SK-N-SH treated with all-trans-retinoic acid at 6 μM for 48 hours (cell line): ENCODE results near the gene IFI30.

ENCODE experiments used
- ATAC-seq: fragments of 200-7000 bp; cut with Tn5 transposase; 3 replicates; pipeline ENCODE4 v1.9.1; 2020; ENCODE audit warnings: mild to moderate bottlenecking, moderate library complexity
- ARNTL ChIP-seq: fragments of 450-650 bp; formaldehyde crosslinking; IDR thresholded peaks from 2 replicates; pipeline ENCODE4 v1.5.0; 2020; ENCODE audit warnings: low read depth, mild to moderate bottlenecking, moderate library complexity, borderline replicate concordance
- BACH2 ChIP-seq: fragments of 250-450 bp; sonication (Bioruptor Pico); IDR thresholded peaks from 2 replicates; pipeline ENCODE4 v1.9.0; 2021; ENCODE audit warnings: mild to moderate bottlenecking, borderline replicate concordance
- ESRRG ChIP-seq: fragments of 250-450 bp; sonication (Bioruptor Pico); IDR thresholded peaks from 2 replicates; pipeline ENCODE4 v1.6.1; 2021; ENCODE audit warnings: mild to moderate bottlenecking
- GLIS3 ChIP-seq: fragments of 250-450 bp; sonication (Bioruptor Pico); IDR thresholded peaks from 2 replicates; pipeline ENCODE4 v1.5.0; 2020; ENCODE audit warnings: mild to moderate bottlenecking, moderate library complexity
- ISL1 ChIP-seq: fragments of 250-450 bp; sonication (Bioruptor Pico); IDR thresholded peaks from 2 replicates; pipeline ENCODE4 v2.1.2; 2022; ENCODE audit warnings: mild to moderate bottlenecking, moderate library complexity
- OSR1 ChIP-seq: fragments of 250-450 bp; sonication (Bioruptor Pico); IDR thresholded peaks from 2 replicates; pipeline ENCODE4 v1.8.0; 2022; ENCODE audit warnings: moderate library complexity, mild to moderate bottlenecking, inconsistent platforms
- PPARA ChIP-seq: fragments of 250-450 bp; sonication (Bioruptor Pico); IDR thresholded peaks from 2 replicates; pipeline ENCODE4 v1.5.0; 2020; ENCODE audit warnings: mild to moderate bottlenecking, borderline replicate concordance
- RARB ChIP-seq: fragments of 250-450 bp; sonication (Bioruptor Pico); IDR thresholded peaks from 2 replicates; pipeline ENCODE4 v1.8.0; 2021; ENCODE audit warnings: mild to moderate bottlenecking, moderate library complexity
- TCF4 ChIP-seq: fragments of 250-450 bp; sonication (Bioruptor Pico); IDR thresholded peaks from 2 replicates; pipeline ENCODE4 v1.8.0; 2021; ENCODE audit warnings: mild to moderate bottlenecking, moderate library complexity, borderline replicate concordance
- TOX ChIP-seq: fragments of 250-450 bp; sonication (Bioruptor Pico); IDR thresholded peaks from 2 replicates; pipeline ENCODE4 v1.8.0; 2021; ENCODE audit warnings: mild to moderate bottlenecking, moderate library complexity, borderline replicate concordance
- ZC3H10 ChIP-seq: fragments of 250-450 bp; sonication (Bioruptor Pico); IDR thresholded peaks from 2 replicates; pipeline ENCODE4 v1.5.1; 2021; ENCODE audit warnings: mild to moderate bottlenecking, moderate library complexity
- ZFP3 ChIP-seq: fragments of 250-450 bp; sonication (Bioruptor Pico); IDR thresholded peaks from 2 replicates; pipeline ENCODE4 v1.5.0; 2020; ENCODE audit warnings: mild to moderate bottlenecking, moderate library complexity
- ZFP30 ChIP-seq: fragments of 450-650 bp; formaldehyde crosslinking; IDR thresholded peaks from 2 replicates; pipeline ENCODE4 v1.5.0; 2022; ENCODE audit warnings: mild to moderate bottlenecking, moderate library complexity
- ZNF70 ChIP-seq: fragments of 450-650 bp; formaldehyde crosslinking; IDR thresholded peaks from 2 replicates; pipeline ENCODE4 v1.5.0; 2020; ENCODE audit warnings: mild to moderate bottlenecking, moderate library complexity
- ZNF8 ChIP-seq: fragments of 450-650 bp; formaldehyde crosslinking; IDR thresholded peaks from 2 replicates; pipeline ENCODE4 v1.5.0; 2020; ENCODE audit warnings: mild to moderate bottlenecking, moderate library complexity
- TF ChIP-seq, protein P1 (sequence below): fragments of 250-450 bp; sonication (Bioruptor Pico); IDR thresholded peaks from 2 replicates; pipeline ENCODE4 v1.5.1; 2021; ENCODE audit warnings: mild to moderate bottlenecking, moderate library complexity
- TF ChIP-seq, protein P2 (sequence below): fragments of 250-450 bp; sonication (Bioruptor Pico); IDR thresholded peaks from 2 replicates; pipeline ENCODE4 v1.5.0; 2020; ENCODE audit warnings: mild to moderate bottlenecking, moderate library complexity
- TF ChIP-seq, protein P3 (sequence below): fragments of 250-450 bp; sonication (Bioruptor Pico); IDR thresholded peaks from 2 replicates; pipeline ENCODE4 v1.8.0; 2020; ENCODE audit warnings: mild to moderate bottlenecking, moderate library complexity, borderline replicate concordance
- TF ChIP-seq, protein P4 (sequence below): fragments of 250-450 bp; sonication (Bioruptor Pico); IDR thresholded peaks from 2 replicates; pipeline ENCODE4 v1.8.0; 2021; ENCODE audit warnings: low read depth, mild to moderate bottlenecking, moderate library complexity, borderline replicate concordance

The IFI30 gene

DNA sequence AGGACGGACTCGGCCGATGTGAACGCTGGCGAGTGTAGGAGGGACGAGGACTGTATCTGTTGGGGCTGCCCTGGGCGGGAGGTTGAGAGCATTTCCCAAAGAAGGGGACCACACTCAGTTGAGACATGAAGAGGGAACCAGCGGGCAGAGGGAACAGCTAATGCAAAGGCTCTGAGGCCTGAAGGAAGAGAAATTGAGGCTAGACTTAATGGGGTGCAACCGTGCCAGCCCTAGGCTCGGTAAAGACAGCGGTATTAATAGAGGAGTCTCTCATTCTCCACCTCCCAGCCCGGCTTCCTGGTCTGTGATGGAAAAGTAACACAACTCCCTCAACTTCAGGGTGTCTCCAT is 20.5 kb downstream of the IFI30 start:
- no peak for ATAC-seq
- no peak for TF ChIP-seq OSR1
- TF ChIP-seq BACH2 (CRISPR knock-in tag), result no peak
- TF ChIP-seq TCF4, result no peak
- no peak for TF ChIP-seq ZNF70 (CRISPR knock-in tag)
- no peak for TF ChIP-seq PPARA (CRISPR knock-in tag)
- TF ChIP-seq GLIS3 (CRISPR knock-in tag), result no peak
- no peak for TF ChIP-seq ZC3H10 (CRISPR knock-in tag)
- no peak for TF ChIP-seq RARB
- no peak for TF ChIP-seq ZNF8 (CRISPR knock-in tag)
- TF ChIP-seq, protein P1, sequence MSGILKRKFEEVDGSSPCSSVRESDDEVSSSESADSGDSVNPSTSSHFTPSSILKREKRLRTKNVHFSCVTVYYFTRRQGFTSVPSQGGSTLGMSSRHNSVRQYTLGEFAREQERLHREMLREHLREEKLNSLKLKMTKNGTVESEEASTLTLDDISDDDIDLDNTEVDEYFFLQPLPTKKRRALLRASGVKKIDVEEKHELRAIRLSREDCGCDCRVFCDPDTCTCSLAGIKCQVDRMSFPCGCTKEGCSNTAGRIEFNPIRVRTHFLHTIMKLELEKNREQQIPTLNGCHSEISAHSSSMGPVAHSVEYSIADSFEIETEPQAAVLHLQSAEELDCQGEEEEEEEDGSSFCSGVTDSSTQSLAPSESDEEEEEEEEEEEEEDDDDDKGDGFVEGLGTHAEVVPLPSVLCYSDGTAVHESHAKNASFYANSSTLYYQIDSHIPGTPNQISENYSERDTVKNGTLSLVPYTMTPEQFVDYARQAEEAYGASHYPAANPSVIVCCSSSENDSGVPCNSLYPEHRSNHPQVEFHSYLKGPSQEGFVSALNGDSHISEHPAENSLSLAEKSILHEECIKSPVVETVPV (CRISPR knock-in tag), result no peak
- TF ChIP-seq, protein P2, sequence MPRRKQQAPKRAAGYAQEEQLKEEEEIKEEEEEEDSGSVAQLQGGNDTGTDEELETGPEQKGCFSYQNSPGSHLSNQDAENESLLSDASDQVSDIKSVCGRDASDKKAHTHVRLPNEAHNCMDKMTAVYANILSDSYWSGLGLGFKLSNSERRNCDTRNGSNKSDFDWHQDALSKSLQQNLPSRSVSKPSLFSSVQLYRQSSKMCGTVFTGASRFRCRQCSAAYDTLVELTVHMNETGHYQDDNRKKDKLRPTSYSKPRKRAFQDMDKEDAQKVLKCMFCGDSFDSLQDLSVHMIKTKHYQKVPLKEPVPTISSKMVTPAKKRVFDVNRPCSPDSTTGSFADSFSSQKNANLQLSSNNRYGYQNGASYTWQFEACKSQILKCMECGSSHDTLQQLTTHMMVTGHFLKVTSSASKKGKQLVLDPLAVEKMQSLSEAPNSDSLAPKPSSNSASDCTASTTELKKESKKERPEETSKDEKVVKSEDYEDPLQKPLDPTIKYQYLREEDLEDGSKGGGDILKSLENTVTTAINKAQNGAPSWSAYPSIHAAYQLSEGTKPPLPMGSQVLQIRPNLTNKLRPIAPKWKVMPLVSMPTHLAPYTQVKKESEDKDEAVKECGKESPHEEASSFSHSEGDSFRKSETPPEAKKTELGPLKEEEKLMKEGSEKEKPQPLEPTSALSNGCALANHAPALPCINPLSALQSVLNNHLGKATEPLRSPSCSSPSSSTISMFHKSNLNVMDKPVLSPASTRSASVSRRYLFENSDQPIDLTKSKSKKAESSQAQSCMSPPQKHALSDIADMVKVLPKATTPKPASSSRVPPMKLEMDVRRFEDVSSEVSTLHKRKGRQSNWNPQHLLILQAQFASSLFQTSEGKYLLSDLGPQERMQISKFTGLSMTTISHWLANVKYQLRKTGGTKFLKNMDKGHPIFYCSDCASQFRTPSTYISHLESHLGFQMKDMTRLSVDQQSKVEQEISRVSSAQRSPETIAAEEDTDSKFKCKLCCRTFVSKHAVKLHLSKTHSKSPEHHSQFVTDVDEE, result no peak
- TF ChIP-seq ESRRG (CRISPR knock-in tag), result no peak
- no peak for TF ChIP-seq ZFP3

DNA sequence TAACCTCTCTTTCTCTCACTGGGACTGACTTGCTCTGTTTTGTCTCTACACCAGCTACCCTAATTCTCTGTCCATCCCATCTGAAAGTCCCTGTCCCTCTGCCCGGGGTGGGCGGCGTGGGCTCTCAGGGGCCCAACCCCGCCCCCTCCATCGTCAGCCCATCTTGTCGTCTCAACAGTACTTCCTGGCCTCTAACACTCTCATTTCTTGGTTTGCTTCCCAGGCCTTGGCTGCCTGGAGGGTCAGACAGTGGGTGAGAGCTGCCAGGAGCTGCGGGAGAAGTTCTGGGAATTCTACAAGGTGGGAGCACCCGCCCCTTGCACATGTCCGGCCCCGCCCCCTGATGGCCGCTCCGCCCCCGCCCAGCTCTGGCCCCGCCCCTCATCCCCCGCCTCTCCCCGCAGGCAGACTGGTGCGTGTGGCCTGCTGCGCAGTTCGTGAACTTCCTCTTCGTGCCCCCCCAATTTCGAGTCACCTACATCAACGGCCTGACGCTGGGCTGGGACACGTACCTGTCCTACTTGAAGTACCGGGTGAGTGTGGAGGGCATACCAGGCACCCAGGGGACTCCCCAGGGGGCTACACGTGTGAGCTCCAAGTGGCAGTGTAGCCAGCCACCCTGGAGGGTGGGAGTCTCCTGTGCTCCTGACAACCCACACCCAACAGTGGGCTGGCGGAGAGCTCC is 21.1 kb downstream of the IFI30 start:
- ATAC-seq, result no peak
- TF ChIP-seq ESRRG (CRISPR knock-in tag), result no peak
- TF ChIP-seq ZFP3, result no peak
- no peak for TF ChIP-seq ZNF70 (CRISPR knock-in tag)
- TF ChIP-seq TOX (CRISPR knock-in tag), result no peak
- TF ChIP-seq ZC3H10 (CRISPR knock-in tag), result no peak
- TF ChIP-seq TCF4, result no peak
- TF ChIP-seq, protein P2, result no peak
- TF ChIP-seq ZFP30 (CRISPR knock-in tag), result no peak
- TF ChIP-seq OSR1, result no peak
- TF ChIP-seq, protein P3, sequence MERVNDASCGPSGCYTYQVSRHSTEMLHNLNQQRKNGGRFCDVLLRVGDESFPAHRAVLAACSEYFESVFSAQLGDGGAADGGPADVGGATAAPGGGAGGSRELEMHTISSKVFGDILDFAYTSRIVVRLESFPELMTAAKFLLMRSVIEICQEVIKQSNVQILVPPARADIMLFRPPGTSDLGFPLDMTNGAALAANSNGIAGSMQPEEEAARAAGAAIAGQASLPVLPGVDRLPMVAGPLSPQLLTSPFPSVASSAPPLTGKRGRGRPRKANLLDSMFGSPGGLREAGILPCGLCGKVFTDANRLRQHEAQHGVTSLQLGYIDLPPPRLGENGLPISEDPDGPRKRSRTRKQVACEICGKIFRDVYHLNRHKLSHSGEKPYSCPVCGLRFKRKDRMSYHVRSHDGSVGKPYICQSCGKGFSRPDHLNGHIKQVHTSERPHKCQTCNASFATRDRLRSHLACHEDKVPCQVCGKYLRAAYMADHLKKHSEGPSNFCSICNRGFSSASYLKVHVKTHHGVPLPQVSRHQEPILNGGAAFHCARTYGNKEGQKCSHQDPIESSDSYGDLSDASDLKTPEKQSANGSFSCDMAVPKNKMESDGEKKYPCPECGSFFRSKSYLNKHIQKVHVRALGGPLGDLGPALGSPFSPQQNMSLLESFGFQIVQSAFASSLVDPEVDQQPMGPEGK (CRISPR knock-in tag), result no peak

DNA sequence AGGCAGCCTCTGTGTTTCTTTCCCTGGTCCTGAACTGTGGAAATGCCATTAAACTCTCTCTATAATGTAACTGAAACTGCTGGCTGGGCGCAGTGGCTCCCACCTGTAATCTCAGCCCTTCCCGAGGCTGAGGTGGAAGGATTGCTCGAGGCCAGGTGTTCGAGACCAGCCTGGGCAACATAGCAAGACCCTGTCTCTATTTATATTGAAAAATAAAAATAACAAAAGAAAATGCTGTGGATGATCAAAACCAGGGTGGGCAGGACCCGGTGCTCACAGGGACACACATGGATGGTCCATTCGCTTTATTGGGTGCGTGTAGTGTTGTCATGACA is 22.9 kb downstream of the IFI30 start:
- TF ChIP-seq TOX (CRISPR knock-in tag) (no peak), ESRRG (CRISPR knock-in tag) (no peak), GLIS3 (CRISPR knock-in tag) (no peak)
- ATAC-seq, result no peak

DNA sequence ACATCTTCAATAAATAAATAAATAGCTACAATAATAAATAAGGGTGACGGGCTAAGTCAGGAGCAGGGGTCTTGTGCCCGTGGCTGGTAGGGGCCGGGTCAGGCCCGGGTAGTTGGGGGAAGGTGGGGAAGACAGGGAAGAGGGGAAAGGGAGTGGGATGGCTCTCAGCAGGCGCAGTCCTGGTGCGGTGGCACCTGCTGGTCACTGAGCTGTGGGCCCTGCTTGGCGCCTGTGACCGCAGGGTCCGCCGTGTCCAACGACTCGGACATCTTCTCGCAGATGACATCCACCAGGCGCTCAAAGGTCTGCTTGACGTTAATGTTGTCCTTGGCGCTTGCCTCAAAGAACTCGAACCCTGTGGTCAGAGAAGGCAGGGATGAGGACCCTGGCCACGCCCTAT is 23.7 kb downstream of the IFI30 start:
- no peak for ATAC-seq
- TF ChIP-seq BACH2 (CRISPR knock-in tag) (no peak), PPARA (CRISPR knock-in tag) (no peak), TCF4 (no peak), ZNF70 (CRISPR knock-in tag) (no peak), ARNTL (no peak), TOX (CRISPR knock-in tag) (no peak), OSR1 (no peak), ESRRG (CRISPR knock-in tag) (no peak), RARB (no peak), ISL1 (CRISPR knock-in tag) (no peak), ZFP30 (CRISPR knock-in tag) (no peak)
- TF ChIP-seq, protein P2, result no peak
- TF ChIP-seq, protein P4, sequence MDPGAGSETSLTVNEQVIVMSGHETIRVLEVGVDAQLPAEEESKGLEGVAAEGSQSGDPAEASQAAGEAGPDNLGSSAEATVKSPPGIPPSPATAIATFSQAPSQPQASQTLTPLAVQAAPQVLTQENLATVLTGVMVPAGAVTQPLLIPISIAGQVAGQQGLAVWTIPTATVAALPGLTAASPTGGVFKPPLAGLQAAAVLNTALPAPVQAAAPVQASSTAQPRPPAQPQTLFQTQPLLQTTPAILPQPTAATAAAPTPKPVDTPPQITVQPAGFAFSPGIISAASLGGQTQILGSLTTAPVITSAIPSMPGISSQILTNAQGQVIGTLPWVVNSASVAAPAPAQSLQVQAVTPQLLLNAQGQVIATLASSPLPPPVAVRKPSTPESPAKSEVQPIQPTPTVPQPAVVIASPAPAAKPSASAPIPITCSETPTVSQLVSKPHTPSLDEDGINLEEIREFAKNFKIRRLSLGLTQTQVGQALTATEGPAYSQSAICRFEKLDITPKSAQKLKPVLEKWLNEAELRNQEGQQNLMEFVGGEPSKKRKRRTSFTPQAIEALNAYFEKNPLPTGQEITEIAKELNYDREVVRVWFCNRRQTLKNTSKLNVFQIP (CRISPR knock-in tag), result no peak
- TF ChIP-seq, protein P1 (CRISPR knock-in tag), result no peak
